HepG2 (cell line): ENCODE measurements around the gene C20orf144. TPM values are rescaled to one million over a fixed set of nuclear protein-coding genes. Genes with fewer than 3 reads are reported as not detected.
A peak's percentile ranks its signal among the peaks of the same experiment; 100 is the strongest.

Experiments
- ATAC-seq: fragments of 200-7000 bp; cut with Tn5 transposase; 3 replicates; pipeline ENCODE4 v1.9.1; 2020; ENCODE audit warnings: mild to moderate bottlenecking, moderate library complexity
- BruUV-seq: library from RNA; stranded (reverse); fragments of 400-500 nt; replicated peaks from 2 replicates; lab custom pipeline; 2021; lab: Mats Ljungman, UMichigan
- CTCF ChIA-PET: fragments of 300-600 bp; formaldehyde crosslinking; extraction: SDS; loops from one replicate; lab custom pipeline; 2021; ENCODE audit warnings: low total read pairs, inconsistent platforms, low intra/inter-chr PET ratio; lab: Yijun Ruan, JAX
- POLR2A ChIA-PET: fragments of 350-600 bp; sonication (Branson Sonifier 250); formaldehyde crosslinking; loops from one replicate; lab custom pipeline; 2020; ENCODE audit warnings: antibody characterized with exemption, inconsistent platforms; lab: Yijun Ruan, JAX
- DNase-seq: peaks from one replicate; pipeline ENCODE4 v3.0.0-alpha.2; 2015; ENCODE audit warnings: low spot score
- FAIRE-seq: peaks from 3 replicates; lab custom pipeline; 2011; peaks lifted over from hg19 to GRCh38; lab: Jason Lieb, UNC
- H2AFZ ChIP-seq: one replicate; pipeline ENCODE4 v1.6.1; 2011; ENCODE audit warnings: low read length, inconsistent platforms
- H3K27ac ChIP-seq: fragments of 300-600 bp; 3 replicates; pipeline ENCODE4 v1.8.0; 2011; ENCODE audit warnings: mixed run types, mild to moderate bottlenecking, mixed read lengths, low read length, inconsistent platforms; ENCODE audit not compliant: insufficient read depth; ENCODE audit errors: extremely low read length
- H3K27me3 ChIP-seq, 2 experiments: fragments of 200-600 bp in 1 of 2; 2 replicates in 1 of 2; 3 replicates in 1 of 2; pipeline versions ENCODE4 v1.6.0 to v1.8.0; 2011; ENCODE audit warnings: low read length in 2 of 2, mild to moderate bottlenecking in 2 of 2, moderate library complexity in 2 of 2, inconsistent platforms in 1 of 2; ENCODE audit not compliant: insufficient read depth in 2 of 2, control insufficient read depth in 1 of 2
- H3K36me3 ChIP-seq, 2 experiments: fragments of 200-600 bp in 1 of 2; replicated peaks in 1 of 2; 2 replicates in 1 of 2; 3 replicates in 1 of 2; pipeline versions ENCODE4 v1.5.1 to v1.8.0; 2011; ENCODE audit warnings: low read length in 2 of 2, inconsistent platforms in 1 of 2; ENCODE audit not compliant: insufficient read depth in 2 of 2, control insufficient read depth in 1 of 2
- H3K4me1 ChIP-seq: 2 replicates; pipeline ENCODE4 v1.5.1; 2012; ENCODE audit warnings: low read length, inconsistent platforms; ENCODE audit not compliant: insufficient read depth
- H3K4me2 ChIP-seq: 2 replicates; pipeline ENCODE4 v1.6.0; 2011; ENCODE audit warnings: low read depth, low read length, inconsistent platforms
- H3K4me3 ChIP-seq, 3 experiments: fragments of 200-600 bp in 1 of 3; sonication (generic), shearing (Covaris generic) in 1 of 3; replicated peaks in 1 of 3; 2 replicates each; pipeline ENCODE4 v1.5.1; 2011 to 2016; ENCODE audit warnings: low read length in 3 of 3, inconsistent platforms in 2 of 3, low read depth in 2 of 3, mild to moderate bottlenecking in 2 of 3, control low read depth in 1 of 3, mixed read lengths in 1 of 3; ENCODE audit not compliant: insufficient read depth in 1 of 3
- H3K79me2 ChIP-seq: one replicate; pipeline ENCODE4 v1.6.1; 2011; ENCODE audit warnings: low read length, inconsistent platforms; ENCODE audit not compliant: insufficient read depth
- H3K9ac ChIP-seq: 2 replicates; pipeline ENCODE4 v1.6.0; 2011; ENCODE audit warnings: mild to moderate bottlenecking, low read depth, low read length, inconsistent platforms; ENCODE audit not compliant: insufficient read depth
- H3K9me3 ChIP-seq: 2 replicates; pipeline ENCODE4 v1.5.1; 2012; ENCODE audit warnings: mild to moderate bottlenecking, low read length
- H4K20me1 ChIP-seq: 2 replicates; pipeline ENCODE4 v1.6.0; 2011; ENCODE audit warnings: inconsistent platforms, mild to moderate bottlenecking, low read length, moderate library complexity; ENCODE audit not compliant: insufficient read depth
- AGO2 ChIP-seq: fragments of 200-400 bp; formaldehyde crosslinking; optimal IDR thresholded peaks from 2 replicates; pipeline ENCODE3; 2017; ENCODE audit warnings: mild to moderate bottlenecking, low read depth, low read length, moderate library complexity
- ATF7 ChIP-seq, 2 experiments: fragments of 450-650 bp in 1 of 2; sonication (generic) in 1 of 2; formaldehyde crosslinking in 1 of 2; IDR thresholded peaks; 2 replicates each; pipeline versions ENCODE4 v1.4.0 to v1.6.1; 2016 to 2020; ENCODE audit warnings: antibody characterized with exemption in 1 of 2, mild to moderate bottlenecking in 1 of 2, missing genetic modification reagents in 1 of 2
- CREB1 ChIP-seq, 2 experiments: fragments of 450-650 bp in 1 of 2; IDR thresholded peaks; 2 replicates each; pipeline ENCODE4 v1.6.1; 2016 to 2017; ENCODE audit warnings: control low read depth in 1 of 2, mild to moderate bottlenecking in 1 of 2, missing compliant biosample characterization in 1 of 2, missing genetic modification characterization in 1 of 2
- ESRRA ChIP-seq: sonication (generic); formaldehyde crosslinking; IDR thresholded peaks from 2 replicates; pipeline ENCODE4 v1.5.1; 2020; ENCODE audit warnings: mild to moderate bottlenecking, low read depth, missing genetic modification reagents
- KDM4B ChIP-seq: sonication (generic); formaldehyde crosslinking; IDR thresholded peaks from 2 replicates; pipeline ENCODE4 v1.4.0; 2020; ENCODE audit warnings: missing genetic modification reagents
- MTA1 ChIP-seq: sonication (generic); formaldehyde crosslinking; IDR thresholded peaks from 2 replicates; pipeline ENCODE4 v1.4.0; 2020; ENCODE audit warnings: missing genetic modification reagents, mild to moderate bottlenecking, borderline replicate concordance
- NONO ChIP-seq, 2 experiments: fragments of 450-650 bp in 1 of 2; sonication (generic) in 1 of 2; formaldehyde crosslinking in 1 of 2; IDR thresholded peaks in 1 of 2; conservative IDR thresholded peaks in 1 of 2; 2 replicates each; pipeline versions ENCODE4 v1.6.1 to v1.8.0; 2017 to 2022; ENCODE audit warnings: mild to moderate bottlenecking in 1 of 2, missing genetic modification reagents in 1 of 2, moderate library complexity in 1 of 2
- POLR2AphosphoS5 ChIP-seq: IDR thresholded peaks from 2 replicates; pipeline ENCODE4 v1.6.1; 2012; ENCODE audit warnings: low read depth, low read length
- ZFP91 ChIP-seq: sonication (generic); formaldehyde crosslinking; IDR thresholded peaks from 2 replicates; pipeline ENCODE4 v1.9.0; 2022; ENCODE audit warnings: missing genetic modification reagents, mild to moderate bottlenecking, borderline replicate concordance
- ZMAT5 ChIP-seq: sonication (generic); formaldehyde crosslinking; IDR thresholded peaks from 2 replicates; pipeline ENCODE4 v1.5.0; 2020; ENCODE audit warnings: mild to moderate bottlenecking, low read depth, missing genetic modification reagents, borderline replicate concordance
- ZNF317 ChIP-seq: sonication (generic); formaldehyde crosslinking; IDR thresholded peaks from 2 replicates; pipeline ENCODE4 v1.5.0; 2020; ENCODE audit warnings: mild to moderate bottlenecking, missing genetic modification reagents
- ZNF687 ChIP-seq: sonication (generic); formaldehyde crosslinking; IDR thresholded peaks from 2 replicates; pipeline ENCODE4 v1.5.1; 2020; ENCODE audit warnings: mild to moderate bottlenecking, missing genetic modification reagents, moderate library complexity
- WGBS: methylation state at CpG from one replicate; pipeline ENCODE4 v1.1.6; 2017; ENCODE audit warnings: low lambda C conversion rate; 5-methylcytosine and 5-hydroxymethylcytosine counted together
- in situ Hi-C: cut with HindIII; loops from 2 replicates; pipeline ENCODE4 v1.10.0; 2017; ENCODE audit warnings: low pct_unique_long_range_greater_than_20kb; ENCODE audit not compliant: extremely low pct_ligation_motif_present
- intact Hi-C: fragments of 100-400 bp; cut with micrococcal nuclease; formaldehyde crosslinking; loops from one replicate; pipeline ENCODE4 v1.10.0; 2022; ENCODE audit not compliant: unreplicated experiment
- polyA plus RNA-seq, 8 experiments: library from polyadenylated mRNA; depleted of rRNA in 3 of 8; stranded (reverse) in 7 of 8; unstranded in 1 of 8; fragments of >200 nt; fragmentation: Illumina TruSeq in 4 of 8; extraction: Trizol in 4 of 8; gene quantifications; 2 replicates each; pipeline versions ENCODE4 v1.2.1 to v1.2.3, GENCODE V29; 2011 to 2016; ENCODE audit warnings: low read depth in 4 of 8, missing spikeins in 1 of 8, mixed read lengths in 1 of 8; ENCODE audit not compliant: insufficient read depth in 1 of 8
- total RNA-seq, 5 experiments: library from RNA; depleted of rRNA; stranded (reverse); fragments of >200 nt; fragmentation: Illumina TruSeq; extraction: Trizol; gene quantifications; 2 replicates each; pipeline ENCODE4 v1.2.3, GENCODE V29; 2016; ENCODE audit warnings: low read depth in 1 of 5

The C20orf144 gene
- total and polyA plus RNA-seq, 2 of the 13 experiments (the other 11 are each of a cell fraction or from before 2014, with no cell fraction given) = 0.09 to 0.16 TPM

GRCh38 chr20:33679758-33680485, 17.8 kb downstream of the C20orf144 start:
- H3K4me2 ChIP-seq = no peak overlapping the region
- H3K27me3 ChIP-seq = no peaks in the 10 kb centered on the region
- CTCF ChIA-PET = no interaction called here
- no peak overlapping the region for H3K4me3 ChIP-seq
- H3K9me3 ChIP-seq = no peaks in the 10 kb centered on the region
- POLR2A ChIA-PET = interaction anchor here (1.3 kb wide), 1 partner anchor 16 kb away, joined by 7 read pairs; no protein-coding TSS in a partner anchor
- H2AFZ ChIP-seq = no peak overlapping the region
- H3K36me3 ChIP-seq = peaks cover 9 to 28% of the 10 kb centered on the region in 2 experiments; a peak in 4 of 5 replicates
- no peak overlapping the region for H3K9ac ChIP-seq
- TF ChIP-seq MTA1 = no peak
- TF ChIP-seq ATF7 (IDR thresholded peaks at IDR 0.05) = peak; percentile 84
- no peak for TF ChIP-seq ATF7 (CRISPR knock-in tag; IDR thresholded peaks at IDR 0.05)
- TF ChIP-seq POLR2AphosphoS5 = no peak
- no peak for TF ChIP-seq KDM4B (CRISPR knock-in tag)
- 0 out of 2 replicates have a peak, but pooled peaks have one; percentile 22 for TF ChIP-seq ZFP91 (CRISPR knock-in tag)
- TF ChIP-seq ESRRA (CRISPR knock-in tag) = no peak
- no peak for TF ChIP-seq NONO (IDR thresholded peaks at IDR 0.05)
- TF ChIP-seq NONO (CRISPR knock-in tag; conservative IDR thresholded peaks at IDR 0.05) = 0 out of 2 replicates have a peak, but pooled peaks have one; percentile 32
- peak; percentile 30; the same call in 1 of the 2 replicates for TF ChIP-seq ZNF687
- no peak for TF ChIP-seq ZNF317 (CRISPR knock-in tag)
- peak; percentile 75 for TF ChIP-seq AGO2
- TF ChIP-seq ZMAT5 = no peak
- TF ChIP-seq CREB1 (IDR thresholded peaks at IDR 0.05) = peak; percentile 37; the same call in 1 of the 2 replicates
- TF ChIP-seq CREB1 (CRISPR knock-in tag; IDR thresholded peaks at IDR 0.05) = no peak
- TF ChIP-seq, all 625 proteins: peak for 6
- 95% methylated on average over 18 of the region's 20 CpGs for WGBS
- in situ Hi-C loops = no loop called here
- Histone ChIP-seq H4K20me1 (no peaks in the 10 kb centered on the region), H3K4me1 (peaks cover 24% of the 10 kb centered on the region), H3K27ac (no peak overlapping the region), H3K79me2 (peaks cover 14% of the 10 kb centered on the region)
- intact Hi-C loops = no loop called here
- BruUV-seq = no TSS peak
- no peak for FAIRE-seq
- no peak for DNase-seq
- ATAC-seq = no peak
